NCI-H774 (cell line): Measurements from ENCODE around the gene SERPINA3.

Experiments
- DNase-seq: peaks from one replicate; lab custom pipeline; 2025; lab: John Stamatoyannopoulos, UW

Gene SERPINA3

DNA sequence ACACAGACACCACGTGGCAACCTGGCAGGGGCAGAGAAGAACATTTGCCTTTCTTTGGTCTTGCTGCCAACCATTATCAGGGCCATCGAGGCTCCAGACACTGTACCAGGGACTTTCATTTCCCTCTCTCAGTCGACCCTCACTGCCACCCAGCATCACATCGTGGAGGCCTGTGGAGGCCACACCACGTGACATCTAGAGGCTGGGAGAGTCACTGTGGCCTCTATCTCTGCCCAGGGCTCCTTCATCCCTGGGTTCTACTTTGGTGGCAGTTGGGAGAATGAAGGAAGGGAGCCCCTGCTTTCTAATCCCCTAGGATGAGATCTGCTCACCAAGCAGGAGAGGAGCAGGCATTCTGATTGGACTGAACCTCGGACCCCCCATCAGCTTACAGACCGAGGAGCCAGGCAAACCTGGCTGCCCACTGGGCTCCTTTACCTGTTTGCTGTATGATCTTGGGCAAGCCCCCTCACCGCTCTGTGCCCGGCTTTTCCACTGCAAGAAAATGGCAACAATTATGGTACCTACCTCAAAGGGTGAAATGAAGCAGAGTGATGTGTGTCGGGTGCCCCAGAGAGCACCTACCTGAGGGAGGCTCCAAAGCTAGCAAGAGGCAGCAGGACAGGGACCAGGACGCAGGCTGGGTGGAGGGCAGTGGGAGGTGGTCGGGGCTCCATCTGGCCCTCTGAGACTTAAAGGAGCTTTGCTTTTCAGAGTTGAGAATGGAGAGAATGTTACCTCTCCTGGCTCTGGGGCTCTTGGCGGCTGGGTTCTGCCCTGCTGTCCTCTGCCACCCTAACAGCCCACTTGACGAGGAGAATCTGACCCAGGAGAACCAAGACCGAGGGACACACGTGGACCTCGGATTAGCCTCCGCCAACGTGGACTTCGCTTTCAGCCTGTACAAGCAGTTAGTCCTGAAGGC lies 1.8 kb downstream of the SERPINA3 start:
- DNase-seq = no peak

DNA sequence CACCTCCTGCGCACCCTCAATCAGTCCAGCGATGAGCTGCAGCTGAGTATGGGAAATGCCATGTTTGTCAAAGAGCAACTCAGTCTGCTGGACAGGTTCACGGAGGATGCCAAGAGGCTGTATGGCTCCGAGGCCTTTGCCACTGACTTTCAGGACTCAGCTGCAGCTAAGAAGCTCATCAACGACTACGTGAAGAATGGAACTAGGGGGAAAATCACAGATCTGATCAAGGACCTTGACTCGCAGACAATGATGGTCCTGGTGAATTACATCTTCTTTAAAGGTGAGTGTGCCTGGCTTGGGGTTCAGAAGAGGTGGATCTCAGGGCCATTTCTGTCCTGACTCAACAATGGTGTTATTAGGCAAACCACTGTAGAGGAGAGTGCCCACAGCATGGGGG lies 2.6 kb downstream of the SERPINA3 start:
- no peak for DNase-seq

DNA sequence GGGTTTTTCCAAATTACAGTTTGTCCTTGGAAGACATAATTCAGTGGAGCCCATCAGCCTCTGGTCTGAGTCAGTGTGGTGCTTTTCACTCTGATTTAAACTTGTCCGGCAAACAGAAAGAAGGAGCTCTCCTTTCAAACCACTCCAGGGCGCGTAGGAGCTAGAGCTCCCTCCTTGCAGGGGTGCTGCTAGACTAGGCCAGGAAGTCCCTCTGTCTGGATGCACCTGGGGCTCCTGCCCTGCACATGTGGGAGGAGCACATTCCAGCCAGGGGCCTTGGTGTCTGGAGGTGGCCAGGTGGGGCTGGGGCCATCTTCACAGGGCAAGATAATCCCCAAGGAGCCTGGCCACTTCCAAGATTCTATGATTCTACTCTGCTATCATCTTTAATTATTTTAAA lies 3.1 kb downstream of the SERPINA3 start:
- DNase-seq = no peak

DNA sequence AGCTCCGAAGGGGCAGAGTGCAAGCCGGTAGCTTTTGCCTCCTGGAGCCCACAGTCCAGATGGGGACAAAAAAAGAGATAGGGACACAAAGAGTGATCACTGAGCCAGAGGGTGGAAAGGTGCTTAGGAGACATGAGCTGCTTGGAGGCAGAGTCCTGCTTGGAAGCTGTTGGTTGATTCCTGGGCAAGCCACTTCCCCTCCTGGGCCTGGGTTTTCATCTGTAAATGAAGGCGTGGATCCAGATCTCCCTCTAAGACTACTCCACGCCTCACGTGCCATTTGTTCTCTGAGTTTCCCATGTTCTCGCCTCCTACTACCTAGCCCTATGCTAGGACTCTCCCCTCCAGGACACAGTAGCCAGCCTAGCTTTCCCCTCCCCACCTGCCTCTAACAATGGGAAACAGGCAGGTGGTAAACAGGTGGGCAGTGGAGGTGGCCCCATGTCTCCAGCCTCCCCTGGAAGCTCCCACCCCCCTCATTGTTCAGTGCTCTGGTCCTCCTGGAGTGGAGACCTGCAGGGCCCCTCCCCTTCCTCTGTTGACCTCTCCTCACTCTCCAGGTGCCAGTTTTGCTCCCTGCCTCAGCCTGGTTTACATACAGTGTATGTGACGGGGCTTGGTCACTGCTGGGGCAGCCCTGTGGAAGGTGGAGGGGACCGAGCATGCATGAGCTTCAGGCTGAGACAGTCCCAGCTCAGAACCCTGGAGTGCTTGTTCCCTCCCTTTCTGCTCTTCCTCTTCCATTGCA lies 3.8 kb downstream of the SERPINA3 start:
- no peak for DNase-seq

DNA sequence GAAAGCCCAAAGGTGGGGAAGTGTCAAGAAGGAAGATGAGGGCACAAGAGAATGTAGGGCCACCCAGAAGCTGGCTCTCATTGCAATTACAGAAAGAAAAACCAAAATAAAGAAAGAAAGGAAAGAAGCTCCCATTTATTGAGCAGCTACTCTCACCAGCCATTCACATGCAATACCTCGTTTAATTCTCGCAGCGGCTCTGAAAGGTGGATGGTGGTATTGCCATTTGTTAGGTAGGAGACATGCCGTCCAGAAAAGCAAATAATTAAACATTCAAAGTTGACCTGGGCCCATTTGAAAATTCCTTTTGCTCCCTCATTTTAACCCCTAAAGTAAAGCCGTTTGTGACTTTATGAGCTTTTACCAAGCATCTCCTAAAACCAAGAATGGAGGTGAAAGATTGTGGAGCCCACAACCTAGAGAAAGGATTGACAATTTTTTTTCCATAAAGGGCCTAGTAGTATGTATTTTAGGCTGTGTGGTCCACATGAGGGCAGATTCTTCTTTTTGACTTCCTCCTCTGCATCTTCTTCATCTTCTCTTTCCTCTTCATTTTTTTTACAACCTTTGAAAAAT lies 5.3 kb downstream of the SERPINA3 start:
- DNase-seq = no peak

DNA sequence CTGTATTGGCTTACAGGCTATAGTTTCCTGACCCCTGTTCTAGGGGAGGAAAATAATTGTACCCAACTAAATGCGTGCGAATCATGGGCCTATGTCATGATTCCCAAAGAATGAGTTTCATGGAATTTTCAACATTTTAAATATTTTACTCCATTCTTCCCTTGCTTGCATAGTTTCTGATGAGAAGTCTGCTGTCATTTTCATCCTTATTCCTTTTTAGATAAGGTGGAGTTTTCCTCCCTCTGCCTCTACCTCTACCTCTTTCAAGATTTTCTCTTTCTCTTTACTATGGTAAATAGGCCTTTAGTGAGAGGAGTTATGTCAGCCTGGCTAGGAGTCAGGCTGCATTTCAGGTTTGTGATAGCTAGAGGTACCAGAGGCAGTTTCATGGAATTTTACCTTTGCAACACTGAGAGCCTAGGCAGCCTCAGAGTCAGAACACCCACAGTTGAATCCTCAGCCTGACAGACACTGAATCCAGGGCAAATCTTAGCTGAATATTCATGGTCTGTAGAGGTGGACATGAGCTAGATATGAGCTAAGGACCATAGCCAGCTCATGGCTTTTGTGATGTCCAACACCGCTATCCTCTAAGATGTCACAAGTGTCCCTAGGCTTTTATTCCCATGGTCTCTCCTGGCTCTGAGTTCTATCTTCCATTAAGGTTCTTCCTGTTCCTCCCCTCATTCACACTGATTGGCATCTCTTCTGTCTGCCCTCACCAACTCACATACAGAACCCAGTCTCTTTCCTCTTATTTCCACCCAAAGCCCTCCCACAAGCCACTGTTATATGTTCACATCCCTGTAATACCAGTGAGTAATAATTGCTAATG lies 6.0 kb downstream of the SERPINA3 start:
- no peak for DNase-seq

DNA sequence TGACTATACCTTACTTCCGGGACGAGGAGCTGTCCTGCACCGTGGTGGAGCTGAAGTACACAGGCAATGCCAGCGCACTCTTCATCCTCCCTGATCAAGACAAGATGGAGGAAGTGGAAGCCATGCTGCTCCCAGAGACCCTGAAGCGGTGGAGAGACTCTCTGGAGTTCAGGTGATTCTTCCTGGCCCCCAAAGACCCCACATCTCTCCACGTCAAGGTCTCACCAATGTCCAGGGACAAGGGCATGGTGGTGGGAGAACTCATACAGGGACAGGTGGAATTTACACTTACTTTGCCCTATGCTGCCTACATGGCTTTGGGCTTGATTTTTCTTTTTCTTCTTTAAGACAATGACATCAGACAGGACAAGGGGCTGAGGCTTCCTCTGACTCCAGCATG lies 7.1 kb downstream of the SERPINA3 start:
- no peak for DNase-seq

DNA sequence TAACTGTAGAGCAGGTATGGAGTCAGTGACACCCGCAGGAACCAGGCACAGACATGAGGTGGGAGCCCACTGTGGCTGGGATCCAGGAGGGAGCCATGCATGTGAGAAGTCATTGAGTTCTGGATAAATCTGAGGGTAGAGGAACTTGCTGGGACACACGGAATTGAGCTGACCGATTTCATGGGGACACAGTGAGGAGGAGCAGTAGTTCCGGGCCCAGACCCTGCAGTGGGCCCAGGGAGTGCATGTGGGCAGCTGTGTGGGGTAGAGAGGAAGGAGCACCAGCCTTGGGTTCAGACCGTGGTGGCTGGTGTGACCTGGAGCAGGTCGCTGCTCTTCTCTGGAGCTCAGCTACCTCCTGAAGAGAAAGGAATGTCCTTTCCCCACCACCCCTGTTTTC lies 8.4 kb downstream of the SERPINA3 start:
- DNase-seq = no peak

DNA sequence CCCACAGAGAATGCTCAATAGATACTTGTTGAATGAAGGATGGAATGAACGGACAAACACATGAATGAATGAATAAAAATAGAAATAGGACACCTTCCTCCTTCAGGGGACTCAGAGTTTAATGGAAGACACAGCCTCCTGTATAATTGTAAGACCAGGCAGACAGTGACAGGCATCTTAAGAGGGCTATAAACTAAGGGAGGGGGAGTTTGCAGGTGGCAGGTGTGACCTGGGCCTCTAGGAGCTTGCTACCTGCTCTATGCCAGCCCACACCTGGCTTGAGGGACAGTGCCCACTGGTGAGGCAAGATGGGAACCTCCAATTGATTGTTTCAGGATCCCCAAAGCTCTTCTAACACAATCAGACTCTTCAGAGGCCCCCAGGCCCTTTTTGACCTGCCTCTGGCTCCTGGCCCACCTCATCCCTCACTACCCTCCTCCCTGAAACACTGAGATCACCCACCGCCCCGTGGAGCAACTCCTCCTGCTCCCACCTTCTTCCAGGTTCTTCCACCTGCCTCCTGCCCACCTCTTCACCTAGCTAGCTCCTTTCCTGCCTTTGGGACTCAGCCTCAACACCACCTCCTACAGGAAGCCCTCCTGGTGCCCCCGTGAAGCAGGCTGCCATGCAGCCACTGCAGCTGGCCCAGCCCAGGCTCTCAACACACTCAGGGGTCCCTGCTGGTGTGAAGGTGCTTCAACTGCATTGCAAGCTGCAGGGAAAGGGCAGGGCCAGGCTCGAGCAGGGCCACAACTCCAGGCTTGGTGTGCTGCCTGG lies 9.4 kb downstream of the SERPINA3 start:
- no peak for DNase-seq

DNA sequence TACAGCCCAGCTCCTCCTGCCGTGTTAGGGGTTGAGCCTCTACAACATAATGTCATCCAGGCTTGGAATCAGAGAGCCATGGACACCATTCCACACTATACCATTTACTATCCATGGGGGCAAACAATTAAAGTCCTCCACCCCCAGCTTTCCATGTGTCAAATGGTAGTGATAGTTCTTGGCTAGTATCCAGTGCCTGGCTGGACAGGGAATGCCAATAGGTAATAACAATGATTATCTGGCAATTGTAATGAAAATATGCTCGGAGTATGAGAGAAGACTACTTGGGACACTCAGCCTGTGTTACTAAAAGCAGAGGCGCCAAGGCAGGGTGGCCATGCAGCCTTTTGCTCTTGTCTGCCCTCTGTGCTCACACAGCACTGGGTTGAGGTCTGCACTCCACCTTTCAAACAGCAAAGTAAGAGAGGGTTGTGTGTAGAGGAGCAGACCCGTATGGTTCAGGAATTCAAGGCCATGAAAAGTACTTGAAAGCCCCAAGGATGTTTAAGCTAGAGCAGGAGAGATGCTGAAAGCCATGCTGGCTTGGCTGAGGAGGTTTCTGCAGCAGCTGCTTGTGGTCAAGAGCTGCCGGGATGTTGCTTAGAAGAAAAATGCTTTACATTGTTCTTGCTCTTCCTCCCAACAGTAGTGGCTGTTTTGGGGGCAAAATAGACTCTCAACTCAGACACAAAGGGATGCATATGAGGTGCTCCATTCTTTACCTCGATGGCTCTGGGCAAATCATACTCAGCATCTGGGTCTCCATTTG lies 10.6 kb downstream of the SERPINA3 start:
- DNase-seq = no peak

DNA sequence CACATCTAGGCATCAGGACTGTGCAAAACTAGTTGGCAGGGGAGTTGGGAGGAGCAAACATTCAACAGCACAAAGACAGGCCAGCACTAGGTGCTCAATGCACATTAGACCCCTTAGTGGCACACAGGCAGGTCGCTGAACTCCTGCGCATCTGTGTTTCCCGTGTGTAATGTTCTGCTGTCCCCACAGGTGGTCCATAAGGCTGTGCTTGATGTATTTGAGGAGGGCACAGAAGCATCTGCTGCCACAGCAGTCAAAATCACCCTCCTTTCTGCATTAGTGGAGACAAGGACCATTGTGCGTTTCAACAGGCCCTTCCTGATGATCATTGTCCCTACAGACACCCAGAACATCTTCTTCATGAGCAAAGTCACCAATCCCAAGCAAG lies 11.2 kb downstream of the SERPINA3 start:
- no peak for DNase-seq

DNA sequence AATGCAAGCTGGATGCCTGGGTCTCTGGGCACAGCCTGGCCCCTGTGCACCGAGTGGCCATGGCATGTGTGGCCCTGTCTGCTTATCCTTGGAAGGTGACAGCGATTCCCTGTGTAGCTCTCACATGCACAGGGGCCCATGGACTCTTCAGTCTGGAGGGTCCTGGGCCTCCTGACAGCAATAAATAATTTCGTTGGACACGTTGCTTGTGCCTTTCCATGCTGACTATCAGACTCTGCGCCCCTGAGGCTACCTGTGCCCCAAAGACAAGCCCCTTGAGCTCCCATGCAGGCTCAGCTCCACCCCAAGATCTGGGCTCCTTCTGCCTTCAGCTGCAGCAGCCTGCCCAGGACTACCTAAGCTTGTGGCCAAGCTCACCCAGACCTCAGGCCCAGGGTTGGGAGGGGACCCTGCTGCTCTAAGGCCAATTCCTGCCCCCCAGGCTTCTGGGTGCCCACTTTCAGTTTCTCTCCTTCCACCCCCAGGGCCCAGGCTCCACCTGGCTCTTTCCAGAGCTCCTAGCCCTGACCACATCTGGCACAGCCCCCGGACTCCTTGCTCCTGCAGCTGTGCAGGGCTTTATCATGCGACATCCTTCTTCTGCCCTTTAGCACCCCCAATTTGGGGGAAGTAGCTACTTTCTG lies 11.8 kb downstream of the SERPINA3 start:
- DNase-seq = no peak

DNA sequence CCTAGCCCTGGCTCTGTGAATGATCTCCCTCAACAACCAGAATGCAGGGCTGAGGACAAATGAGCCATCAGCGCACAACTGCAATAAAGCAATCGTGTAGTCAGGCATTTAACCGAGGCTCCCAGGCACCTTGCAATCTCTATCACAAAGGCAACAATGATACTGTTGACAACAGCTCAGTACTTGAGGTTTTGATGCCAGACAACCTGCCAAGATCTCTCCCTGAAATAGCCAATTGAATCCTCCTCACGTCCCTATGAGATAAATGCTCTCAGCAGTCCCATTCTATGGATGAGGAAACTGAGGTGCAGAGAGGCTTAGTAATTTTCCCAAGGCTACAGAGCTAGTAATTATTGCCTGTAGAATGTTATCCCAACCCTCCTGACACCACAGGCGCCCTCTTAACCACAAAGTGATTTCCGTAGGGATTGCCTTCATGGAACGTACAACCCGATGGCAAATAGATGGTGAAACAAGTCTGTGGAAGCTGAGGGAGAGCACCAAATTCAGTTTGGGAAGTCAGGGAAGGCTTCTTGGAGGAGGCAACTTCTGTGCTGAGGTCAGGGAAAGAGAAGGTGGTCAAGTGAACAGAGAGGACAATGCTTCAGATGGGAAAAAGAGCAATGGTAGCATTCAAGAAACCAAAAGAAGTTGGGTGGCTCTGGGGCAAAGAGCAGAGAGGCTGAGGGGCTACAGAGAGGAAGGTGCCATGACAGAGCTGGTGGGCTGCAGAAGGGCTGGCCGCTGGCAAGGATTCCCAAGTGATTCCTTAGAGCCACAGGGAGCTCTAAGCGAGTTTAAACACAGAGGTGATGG lies 12.6 kb downstream of the SERPINA3 start:
- DNase-seq = no peak

DNA sequence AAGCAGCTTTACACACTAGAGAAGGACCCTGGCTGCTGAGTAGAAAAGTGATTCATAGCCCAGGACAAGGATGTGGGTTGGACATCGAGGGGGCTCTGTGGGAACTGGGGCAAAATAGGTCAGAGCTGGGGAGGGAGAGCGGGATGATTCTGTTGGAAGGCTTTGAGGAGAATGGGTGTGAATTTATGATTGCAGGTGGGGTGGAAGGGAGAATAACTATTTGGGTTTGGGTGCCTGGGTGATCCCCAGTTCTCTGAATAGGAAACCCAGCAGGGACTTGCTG lies 13.1 kb downstream of the SERPINA3 start:
- no peak for DNase-seq

DNA sequence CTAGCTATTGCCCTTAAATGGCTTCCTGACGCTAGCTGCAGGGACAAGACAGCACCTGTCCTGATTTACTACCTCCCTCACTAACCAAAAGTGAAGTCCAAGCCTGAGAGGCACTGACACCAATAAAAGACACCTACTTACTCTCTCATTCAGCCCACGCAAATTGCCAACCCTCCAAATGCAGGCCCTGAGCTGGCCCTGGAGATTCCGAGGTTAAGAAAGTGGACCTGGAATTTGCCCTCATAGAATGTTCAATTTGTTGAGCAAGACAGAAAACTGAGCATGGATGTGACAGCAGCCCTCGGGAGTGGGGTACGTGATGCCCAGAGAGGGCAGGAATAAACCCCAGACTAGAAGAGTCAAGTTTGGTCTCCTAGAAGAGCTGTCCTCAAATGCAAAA lies 16.4 kb downstream of the SERPINA3 start:
- DNase-seq = no peak

DNA sequence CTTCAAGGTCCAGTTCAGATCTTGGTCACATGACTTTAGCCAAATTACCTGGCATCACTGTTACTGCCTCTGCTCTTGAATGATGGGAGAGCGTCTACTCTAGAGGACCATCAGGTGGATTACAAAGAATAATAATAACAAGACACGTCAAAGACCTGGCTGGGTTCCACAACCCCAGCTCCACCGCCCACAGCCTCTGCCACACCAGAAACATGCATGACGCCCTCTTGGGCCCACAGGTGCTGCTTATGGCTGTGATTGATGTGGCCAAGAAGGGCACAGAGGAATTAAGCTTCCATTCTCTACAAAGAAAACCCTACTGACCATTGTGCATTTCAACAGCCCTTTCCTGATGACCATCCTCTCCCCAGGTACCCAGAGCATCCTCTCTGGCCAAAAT lies 18.2 kb downstream of the SERPINA3 start:
- DNase-seq = no peak

DNA sequence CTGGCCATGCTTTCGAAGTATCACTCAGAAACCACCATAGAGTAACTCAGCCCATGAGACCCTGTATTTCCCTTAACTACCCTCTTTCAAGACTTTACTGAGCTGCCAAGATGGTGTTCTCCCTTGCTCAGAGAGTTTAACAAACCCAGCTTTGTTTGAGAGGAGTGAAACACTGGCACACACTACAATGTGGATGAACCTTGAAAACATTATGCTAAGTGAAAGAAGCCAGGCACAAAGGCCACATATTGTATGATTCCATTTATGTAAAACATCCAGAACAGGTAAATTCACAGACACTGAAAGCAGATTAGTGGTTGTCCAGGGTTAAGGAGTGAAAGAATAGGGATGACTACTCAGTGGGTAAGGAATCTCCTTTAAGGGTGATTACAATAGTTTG lies 18.9 kb downstream of the SERPINA3 start:
- no peak for DNase-seq

DNA sequence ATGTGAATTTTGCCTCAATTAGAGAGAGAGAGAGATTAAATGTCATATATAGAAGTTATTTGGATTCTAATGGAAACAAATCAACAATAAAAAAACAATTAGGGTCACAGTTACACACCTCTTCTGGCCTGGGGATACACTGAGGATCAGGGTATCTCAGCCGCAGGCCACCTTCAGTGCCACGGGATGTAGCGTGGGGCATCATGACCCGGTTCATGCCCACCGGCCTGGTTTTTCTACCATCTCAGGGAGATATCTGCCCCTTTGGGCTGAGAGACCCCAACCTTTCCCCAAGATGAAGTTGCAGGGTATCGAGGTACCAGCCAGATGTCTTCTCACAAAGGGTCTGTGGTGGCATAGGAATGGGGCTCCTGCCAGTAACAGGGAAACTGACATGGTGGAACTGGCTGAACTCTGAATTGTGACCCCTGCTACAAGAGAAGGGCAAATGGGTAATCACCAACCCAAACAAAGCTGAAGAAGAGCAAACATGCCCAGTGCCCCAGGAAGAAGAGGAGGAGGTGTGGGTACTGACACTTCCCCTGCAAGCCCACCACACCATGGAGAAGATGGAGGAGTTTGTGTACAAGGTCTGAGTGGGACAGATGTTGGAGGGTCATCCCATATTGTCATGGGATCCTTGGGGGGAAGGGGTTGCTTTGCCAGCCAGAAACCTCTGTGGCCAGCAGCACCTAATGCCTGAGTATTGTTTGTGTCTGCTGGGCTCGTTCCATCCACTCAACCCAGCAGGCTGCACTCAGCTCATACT lies 19.5 kb downstream of the SERPINA3 start:
- DNase-seq = no peak

DNA sequence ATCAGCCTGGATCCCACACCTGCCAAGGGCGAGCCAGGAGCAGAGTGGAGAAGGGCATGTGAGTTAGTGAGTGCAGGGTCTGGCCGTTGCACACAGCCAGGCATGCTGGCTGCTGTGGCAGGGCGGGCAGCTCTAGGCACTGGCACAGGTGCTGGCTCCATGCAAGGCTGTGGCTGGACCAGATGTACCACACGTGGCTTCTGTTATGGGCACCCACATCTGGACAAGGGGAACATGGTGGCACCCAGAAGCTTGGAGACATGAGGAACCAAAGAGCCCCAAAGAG lies 20.1 kb downstream of the SERPINA3 start:
- no peak for DNase-seq
